ENCODE data around the gene PDGFC. TPM values are rescaled to one million over a fixed set of nuclear protein-coding genes. Genes with fewer than 3 reads are reported as not detected.

Gene PDGFC
- total and polyA plus RNA-seq, 12 donors = 2.1 to 18.2 (median 14.8) TPM

DNA sequence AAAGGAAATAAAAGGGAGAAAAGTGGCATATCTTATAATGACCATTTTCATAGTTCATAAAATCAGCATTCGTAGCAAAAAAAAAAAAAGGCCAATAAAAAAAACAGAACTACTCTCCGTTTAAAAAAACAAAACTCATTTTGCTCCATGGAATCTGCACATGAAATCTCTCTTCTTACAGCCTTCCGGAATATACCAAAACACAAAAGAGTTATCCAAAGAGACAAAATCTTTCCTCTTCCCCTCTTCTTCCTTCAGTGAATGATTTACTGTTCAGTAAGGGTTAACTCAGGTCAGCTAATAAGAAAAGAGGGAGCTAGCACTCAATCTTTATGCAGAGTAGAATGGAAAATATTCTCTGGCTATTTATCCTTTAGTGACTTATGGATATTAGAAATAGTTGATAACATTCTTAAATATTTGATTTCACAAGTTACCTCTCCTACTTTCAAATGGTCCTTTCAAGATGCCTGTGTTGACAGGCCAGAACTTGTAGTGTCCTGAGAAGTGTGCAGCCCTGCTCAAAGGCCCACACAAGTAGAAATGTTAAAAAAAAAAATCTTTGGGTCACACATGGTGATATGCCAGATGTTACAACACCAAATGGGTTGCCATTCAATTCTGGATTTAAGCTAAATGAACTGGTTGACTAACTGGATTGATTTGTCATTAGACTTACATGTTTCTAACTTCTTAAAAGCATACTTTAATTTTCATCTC, 42.1 kb downstream of the PDGFC start:
- Histone ChIP-seq H3K4me1 (peaks cover 0 to 6% (median 0%) of the 10 kb centered on the region in 9 donors), H3K27ac (no peak overlapping the region), H3K27me3 (no peaks in the 10 kb centered on the region), H3K36me3 (no peaks in the 10 kb centered on the region), H3K9me3 (peaks cover 0 to 18% (median 0%) of the 10 kb centered on the region in 11 donors), H3K4me3 (no peak overlapping the region)
- DNase-seq (no peak), ATAC-seq (no peak)
- intact Hi-C loops (cut with DNase I) = no loop called here
- WGBS, 2 donors = 82 to 84% methylated on average over 3 of the region's 3 CpGs
- TF ChIP-seq, protein P1, sequence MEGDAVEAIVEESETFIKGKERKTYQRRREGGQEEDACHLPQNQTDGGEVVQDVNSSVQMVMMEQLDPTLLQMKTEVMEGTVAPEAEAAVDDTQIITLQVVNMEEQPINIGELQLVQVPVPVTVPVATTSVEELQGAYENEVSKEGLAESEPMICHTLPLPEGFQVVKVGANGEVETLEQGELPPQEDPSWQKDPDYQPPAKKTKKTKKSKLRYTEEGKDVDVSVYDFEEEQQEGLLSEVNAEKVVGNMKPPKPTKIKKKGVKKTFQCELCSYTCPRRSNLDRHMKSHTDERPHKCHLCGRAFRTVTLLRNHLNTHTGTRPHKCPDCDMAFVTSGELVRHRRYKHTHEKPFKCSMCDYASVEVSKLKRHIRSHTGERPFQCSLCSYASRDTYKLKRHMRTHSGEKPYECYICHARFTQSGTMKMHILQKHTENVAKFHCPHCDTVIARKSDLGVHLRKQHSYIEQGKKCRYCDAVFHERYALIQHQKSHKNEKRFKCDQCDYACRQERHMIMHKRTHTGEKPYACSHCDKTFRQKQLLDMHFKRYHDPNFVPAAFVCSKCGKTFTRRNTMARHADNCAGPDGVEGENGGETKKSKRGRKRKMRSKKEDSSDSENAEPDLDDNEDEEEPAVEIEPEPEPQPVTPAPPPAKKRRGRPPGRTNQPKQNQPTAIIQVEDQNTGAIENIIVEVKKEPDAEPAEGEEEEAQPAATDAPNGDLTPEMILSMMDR (IDR thresholded peaks at IDR 0.05) = no peak

DNA sequence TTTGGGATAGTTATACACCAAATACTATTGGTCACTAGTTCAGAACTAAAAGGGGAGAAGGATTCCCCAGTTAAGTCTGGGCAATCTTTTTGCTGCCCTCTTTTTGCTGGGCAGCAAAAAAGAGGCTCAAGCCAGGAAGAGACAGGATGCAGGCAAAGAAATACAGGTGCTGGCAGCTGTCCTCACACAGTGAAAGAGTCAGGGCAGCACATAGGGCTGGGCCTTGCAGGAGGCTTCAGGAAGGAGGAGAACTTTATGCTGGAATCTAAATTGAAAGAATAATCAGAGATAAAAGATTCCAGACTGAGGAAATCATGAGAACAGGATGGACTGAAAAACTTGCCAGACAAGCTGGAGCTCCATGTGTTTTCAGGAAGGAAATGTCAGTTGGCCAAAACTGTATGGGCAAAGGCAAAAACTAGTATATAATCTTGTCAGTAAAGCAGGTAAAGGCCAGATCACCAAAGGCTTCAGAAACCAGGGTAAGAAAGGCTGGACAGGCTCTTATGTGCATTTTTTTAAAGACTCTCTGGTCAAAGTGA, 46.8 kb downstream of the PDGFC start:
- DNase-seq = no peak
- no peaks in the 10 kb centered on the region for H3K36me3 ChIP-seq
- no peak overlapping the region for H3K27ac ChIP-seq
- H3K4me1 ChIP-seq = no peaks in the 10 kb centered on the region
- no peak for ATAC-seq
- peaks cover 0 to 18% (median 0%) of the 10 kb centered on the region in 11 donors for H3K9me3 ChIP-seq
- intact Hi-C loops (cut with DNase I) = no loop called here
- TF ChIP-seq, protein P1 (IDR thresholded peaks at IDR 0.05) = no peak
- H3K4me3 ChIP-seq = no peak overlapping the region
- no peaks in the 10 kb centered on the region for H3K27me3 ChIP-seq

DNA sequence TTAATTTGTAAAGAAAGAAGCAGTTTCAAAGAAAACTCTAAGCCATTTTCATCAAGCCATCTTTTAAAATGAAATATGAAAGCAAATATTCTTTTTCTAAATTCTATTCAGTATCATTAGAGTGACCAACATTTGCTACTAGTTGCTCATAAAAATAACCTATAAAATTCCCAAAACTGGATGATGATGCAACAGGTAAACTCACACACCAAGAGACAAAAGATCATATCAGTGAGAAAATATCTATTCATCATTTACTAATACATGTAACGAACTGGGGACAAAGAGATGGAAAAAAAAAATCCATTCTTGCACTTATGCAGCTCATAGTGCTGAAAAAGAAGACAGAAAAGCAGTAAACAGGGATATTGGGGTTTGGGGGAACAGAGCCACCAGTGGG, 48.1 kb downstream of the PDGFC start:
- Histone ChIP-seq H3K4me1 (no peaks in the 10 kb centered on the region), H3K27ac (no peak overlapping the region), H3K4me3 (no peak overlapping the region), H3K9me3 (peaks cover 0 to 18% (median 0%) of the 10 kb centered on the region in 11 donors), H3K36me3 (no peaks in the 10 kb centered on the region), H3K27me3 (no peaks in the 10 kb centered on the region)
- ATAC-seq = no peak
- DNase-seq = no peak
- 69 to 96% methylated on average over 1 of the region's 1 CpG for WGBS, 2 donors
- intact Hi-C loops (cut with DNase I) = no loop called here
- TF ChIP-seq, protein P1 (IDR thresholded peaks at IDR 0.05) = no peak

DNA sequence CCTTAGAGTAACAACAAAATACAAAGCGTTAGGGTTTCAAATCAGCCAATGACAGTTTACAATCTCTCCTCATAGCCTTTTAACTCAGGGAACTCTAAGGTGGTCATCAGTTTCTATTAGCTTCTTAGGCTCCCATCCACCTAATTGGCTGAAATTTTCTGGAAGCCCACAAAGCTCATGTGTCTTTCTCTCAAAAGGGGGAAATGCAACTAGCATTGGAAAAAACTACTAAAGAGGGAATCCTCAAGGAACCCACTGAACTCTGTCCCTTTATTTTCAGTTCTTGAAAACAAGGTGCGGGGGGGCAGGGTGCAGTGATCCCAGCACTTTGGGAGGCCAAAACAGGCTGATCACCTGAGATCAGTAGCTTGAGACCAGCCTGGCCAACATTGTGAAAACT, 56.4 kb downstream of the PDGFC start:
- Histone ChIP-seq H3K4me3 (no peak overlapping the region), H3K9me3 (peaks cover 0 to 15% (median 0%) of the 10 kb centered on the region in 11 donors), H3K27me3 (no peaks in the 10 kb centered on the region), H3K27ac (no peak overlapping the region), H3K36me3 (no peaks in the 10 kb centered on the region), H3K4me1 (no peaks in the 10 kb centered on the region)
- WGBS, 2 donors = 83 to 95% methylated on average over 2 of the region's 2 CpGs
- DNase-seq = no peak
- intact Hi-C loops (cut with DNase I) = no loop called here
- TF ChIP-seq, protein P1 (IDR thresholded peaks at IDR 0.05) = no peak
- ATAC-seq = no peak
